H9 (cell line): Measurements from ENCODE around the gene TTLL9. TPM values are rescaled to one million over a fixed set of nuclear protein-coding genes. Genes with fewer than 3 reads are reported as not detected.

Experiments used
- DNase-seq: peaks from one replicate; pipeline ENCODE4 v3.0.0-alpha.2; 2017
- H2AFZ ChIP-seq: one replicate; pipeline ENCODE4 v1.6.1; 2013; ENCODE audit warnings: mild to moderate bottlenecking, low read length, control low read depth, moderate library complexity
- H2AK5ac ChIP-seq: 2 replicates; pipeline ENCODE4 v1.6.1; 2013; ENCODE audit warnings: low read length, control low read depth, mixed read lengths; ENCODE audit not compliant: insufficient read length
- H2BK120ac ChIP-seq: one replicate; pipeline ENCODE4 v1.6.1; 2013; ENCODE audit warnings: low read depth, mild to moderate bottlenecking, low read length, control low read depth, inconsistent platforms; ENCODE audit not compliant: poor library complexity, severe bottlenecking
- H2BK12ac ChIP-seq: 2 replicates; pipeline ENCODE4 v1.6.1; 2013; ENCODE audit warnings: low read length, control low read depth, mixed read lengths, low read depth; ENCODE audit not compliant: insufficient read length
- H2BK15ac ChIP-seq: 2 replicates; pipeline ENCODE4 v1.6.1; 2013; ENCODE audit warnings: low read depth, low read length, control low read depth
- H2BK20ac ChIP-seq: one replicate; pipeline ENCODE4 v1.6.1; 2013; ENCODE audit warnings: low read depth, mild to moderate bottlenecking, low read length, control low read depth, inconsistent platforms; ENCODE audit not compliant: poor library complexity, severe bottlenecking
- H2BK5ac ChIP-seq: 2 replicates; pipeline ENCODE4 v1.6.1; 2013; ENCODE audit warnings: low read length, control low read depth, mixed read lengths; ENCODE audit not compliant: insufficient read length
- H3K14ac ChIP-seq: 2 replicates; pipeline ENCODE4 v1.6.1; 2013; ENCODE audit warnings: low read length, control low read depth; ENCODE audit not compliant: insufficient read depth
- H3K18ac ChIP-seq: 2 replicates; pipeline ENCODE4 v1.6.1; 2013; ENCODE audit warnings: low read depth, mild to moderate bottlenecking, mixed read lengths, low read length, control low read depth; ENCODE audit not compliant: insufficient read length
- H3K23ac ChIP-seq: 2 replicates; pipeline ENCODE4 v1.6.1; 2013; ENCODE audit warnings: low read length, control low read depth, mixed read lengths, low read depth; ENCODE audit not compliant: insufficient read length
- H3K23me2 ChIP-seq: 2 replicates; pipeline ENCODE4 v1.6.1; 2013; ENCODE audit warnings: low read depth, mild to moderate bottlenecking, mixed read lengths, low read length, control low read depth; ENCODE audit not compliant: insufficient read length, poor library complexity, severe bottlenecking
- H3K27ac ChIP-seq: 2 replicates; pipeline ENCODE4 v1.5.1; 2013; ENCODE audit warnings: low read length, control low read depth, mixed read lengths, low read depth; ENCODE audit not compliant: insufficient read length
- H3K27me3 ChIP-seq: 2 replicates; pipeline ENCODE4 v1.6.1; 2013; ENCODE audit warnings: low read length, control low read depth, inconsistent platforms; ENCODE audit not compliant: insufficient read depth
- H3K4ac ChIP-seq: 2 replicates; pipeline ENCODE4 v1.6.1; 2013; ENCODE audit warnings: low read depth, mild to moderate bottlenecking, control low read depth, inconsistent platforms, low read length, moderate library complexity
- H3K4me1 ChIP-seq: 2 replicates; pipeline ENCODE4 v1.6.1; 2013; ENCODE audit warnings: low read length, control low read depth, inconsistent platforms; ENCODE audit not compliant: insufficient read depth
- H3K4me2 ChIP-seq: 2 replicates; pipeline ENCODE4 v1.6.1; 2013; ENCODE audit warnings: low read length, control low read depth, mixed read lengths; ENCODE audit not compliant: insufficient read length, insufficient read depth
- H3K56ac ChIP-seq: 2 replicates; pipeline ENCODE4 v1.6.1; 2013; ENCODE audit warnings: low read depth, mild to moderate bottlenecking, mixed read lengths, low read length, control low read depth; ENCODE audit not compliant: insufficient read length
- H3K79me1 ChIP-seq: 2 replicates; pipeline ENCODE4 v1.6.1; 2013; ENCODE audit warnings: low read depth, mild to moderate bottlenecking, moderate library complexity, low read length, control low read depth, inconsistent platforms; ENCODE audit not compliant: insufficient read depth, poor library complexity, severe bottlenecking
- H3K79me2 ChIP-seq: 2 replicates; pipeline ENCODE4 v1.6.1; 2013; ENCODE audit warnings: low read length, control low read depth, inconsistent platforms; ENCODE audit not compliant: insufficient read depth
- H3K9ac ChIP-seq: 2 replicates; pipeline ENCODE4 v1.6.1; 2013; ENCODE audit warnings: low read length, control low read depth, mixed read lengths; ENCODE audit not compliant: insufficient read length; ENCODE audit errors: extremely low read depth
- H3K9me3 ChIP-seq: one replicate; pipeline ENCODE4 v1.6.1; 2013; ENCODE audit warnings: low read depth, low read length, inconsistent platforms; ENCODE audit not compliant: control insufficient read depth
- H3T11ph ChIP-seq: one replicate; pipeline ENCODE4 v1.6.1; 2013; ENCODE audit warnings: mild to moderate bottlenecking, low read length, control low read depth, inconsistent platforms
- H4K20me1 ChIP-seq: one replicate; pipeline ENCODE4 v1.6.1; 2013; ENCODE audit not compliant: control insufficient read depth, insufficient read length, insufficient read depth
- H4K5ac ChIP-seq: 2 replicates; pipeline ENCODE4 v1.6.1; 2013; ENCODE audit warnings: low read depth, mild to moderate bottlenecking, mixed read lengths, low read length, control low read depth; ENCODE audit not compliant: insufficient read length
- H4K8ac ChIP-seq: replicated peaks from 2 replicates; pipeline ENCODE4 v1.6.1; 2013; ENCODE audit warnings: low read length, control low read depth, mixed read lengths, low read depth; ENCODE audit not compliant: insufficient read length
- H4K91ac ChIP-seq: 2 replicates; pipeline ENCODE4 v1.6.1; 2013; ENCODE audit warnings: low read depth, mild to moderate bottlenecking, moderate library complexity, mixed read lengths, low read length, control low read depth; ENCODE audit not compliant: insufficient read length
- H3K27ac Mint-ChIP-seq, 3 experiments: 2 replicates in 2 of 3; 3 replicates in 1 of 3; pipeline ENCODE4 v1.8.0; 2020 to 2021; ENCODE audit warnings: mixed read lengths in 3 of 3, mild to moderate bottlenecking in 1 of 3, moderate library complexity in 1 of 3
- H3K27me3 Mint-ChIP-seq: 2 replicates; pipeline ENCODE4 v1.8.0; 2021; ENCODE audit warnings: low read depth, mild to moderate bottlenecking, moderate library complexity, mixed read lengths
- H3K36me3 Mint-ChIP-seq, 3 experiments: 2 replicates in 2 of 3; 3 replicates in 1 of 3; pipeline ENCODE4 v1.8.0; 2020 to 2021; ENCODE audit warnings: low read depth in 3 of 3, mixed read lengths in 3 of 3; ENCODE audit not compliant: insufficient read depth in 1 of 3
- H3K4me1 Mint-ChIP-seq, 2 experiments: 2 replicates each; pipeline ENCODE4 v1.8.0; 2020; ENCODE audit warnings: mixed read lengths in 2 of 2
- H3K4me3 Mint-ChIP-seq, 2 experiments: 2 replicates in 1 of 2; 3 replicates in 1 of 2; pipeline ENCODE4 v1.8.0; 2020 to 2021; ENCODE audit warnings: mild to moderate bottlenecking in 2 of 2, mixed read lengths in 2 of 2, moderate library complexity in 1 of 2
- H3K9me3 Mint-ChIP-seq, 2 experiments: 2 replicates in 1 of 2; 3 replicates in 1 of 2; pipeline ENCODE4 v1.8.0; 2020; ENCODE audit warnings: mild to moderate bottlenecking in 2 of 2, mixed read lengths in 2 of 2, moderate library complexity in 1 of 2
- CTCF ChIP-seq: fragments of 200-600 bp; sonication (generic); conservative IDR thresholded peaks from 3 replicates; pipeline ENCODE4 v1.8.0; 2021; ENCODE audit warnings: antibody characterized with exemption, mild to moderate bottlenecking
- whole genome bisulfite sequencing: extraction: QIAGEN DNeasy Blood & Tissue Kit; methylation state at CpG from one replicate; pipeline ENCODE4 v1.1.7; 2013; ENCODE audit warnings: missing lambda C conversion rate, low lambda C conversion rate, mixed read lengths; ENCODE audit not compliant: insufficient read length; ENCODE audit errors: extremely low coverage; 5-methylcytosine and 5-hydroxymethylcytosine counted together
- total RNA-seq: library from RNA; stranded (reverse); gene quantifications from 2 replicates; pipeline ENCODE4 v1.2.1, GENCODE V29; 2021

Gene TTLL9
- total RNA-seq, 1 experiment from 2014 or later = 0.20 TPM

GRCh38 chr20:31951203-31951529 lies 80.7 kb downstream of the TTLL9 start:
- Histone ChIP-seq H2AK5ac (no peak overlapping the region), H3K9me3 (no peaks in the 10 kb centered on the region), H3K79me2 (peaks cover 5% of the 10 kb centered on the region; the same call in 1 of the 2 replicates), H3K56ac (no peak overlapping the region), H3K4ac (no peak overlapping the region), H2AFZ (no peak overlapping the region), H2BK12ac (no peak overlapping the region), H3K4me1 (no peaks in the 10 kb centered on the region), H3T11ph (no peak overlapping the region), H3K9ac (peak overlapping the region; percentile 40), H3K14ac (peak overlapping the region; percentile 6; the same call in 1 of the 2 replicates), H3K79me1 (peaks cover 10% of the 10 kb centered on the region), H3K27ac (no peak overlapping the region), H3K18ac (no peak overlapping the region), H4K20me1 (no peaks in the 10 kb centered on the region), H2BK20ac (no peak overlapping the region), H2BK15ac (no peak overlapping the region), H4K91ac (no peak overlapping the region), H2BK5ac (no peak overlapping the region), H4K8ac (no peak overlapping the region), H4K5ac (no peak overlapping the region), H2BK120ac (no peak overlapping the region), H3K23ac (no peak overlapping the region), H3K4me2 (peak overlapping the region; percentile 78), H3K27me3 (no peaks in the 10 kb centered on the region), H3K23me2 (peaks cover 7% of the 10 kb centered on the region)
- H3K4me3 Mint-ChIP-seq = peak overlapping the region; percentile 98 to 99
- peaks cover 27% of the 10 kb centered on the region for H3K27me3 Mint-ChIP-seq
- TF ChIP-seq CTCF = no peak
- no peaks in the 10 kb centered on the region; a peak in 2 of 5 replicates for H3K9me3 Mint-ChIP-seq
- WGBS = no CpG with 5 or more reads among the region's 6 CpGs
- peaks cover 32 to 40% (median 37%) of the 10 kb centered on the region in 3 experiments for H3K36me3 Mint-ChIP-seq
- peak overlapping the region in 2 of 3 experiments; percentile 86 to 98; a peak in 5 of 7 replicates for H3K27ac Mint-ChIP-seq
- no peak for DNase-seq
- H3K4me1 Mint-ChIP-seq = peaks cover 9 to 11% of the 10 kb centered on the region in 2 experiments
